Naive thymus-derived CD4-positive, alpha-beta T cell (primary cell): ENCODE measurements around the gene ALG6. TPM values are rescaled to one million over a fixed set of nuclear protein-coding genes. Genes with fewer than 3 reads are reported as not detected.
"Not testable (repeated sequence)": the region's sequence is repeated elsewhere in the genome, so short reads cannot be mapped to it uniquely, and the experiment has no call there.

Experiments
- ATAC-seq: fragments of 150-1000 bp; cut with Tn5 transposase; 2 replicates; pipeline ENCODE4 v1.10.0; 2021; ENCODE audit warnings: mild to moderate bottlenecking, moderate library complexity
- CTCF ChIA-PET: fragments of 350-600 bp; sonication (Branson Sonifier 250); formaldehyde crosslinking; loops from one replicate; lab custom pipeline; 2021; ENCODE audit warnings: antibody characterized with exemption; lab: Charles Lee
- POLR2A ChIA-PET: fragments of 350-600 bp; sonication (Branson Sonifier 250); formaldehyde crosslinking; loops from one replicate; lab custom pipeline; 2021; ENCODE audit warnings: antibody characterized with exemption, inconsistent platforms; lab: Charles Lee
- DNase-seq, 9 donors: peaks; one replicate each; pipeline versions ENCODE4 v3.0.0 to v3.0.0-alpha.2; 2020 to 2022; ENCODE audit warnings: mixed read lengths in 1 of 9
- H3K27ac ChIP-seq: one replicate; pipeline ENCODE4 v1.7.0; 2013; ENCODE audit warnings: mild to moderate bottlenecking, low read depth, low read length, moderate library complexity
- H3K27me3 ChIP-seq, 2 donors: one replicate each; pipeline ENCODE4 v1.7.0; 2013; ENCODE audit warnings: low read length in 2 of 2, mild to moderate bottlenecking in 2 of 2, moderate library complexity in 2 of 2; ENCODE audit not compliant: control insufficient read depth in 2 of 2, insufficient read depth in 2 of 2
- H3K36me3 ChIP-seq, 3 experiments: 1 replicate in 2 of 3; 2 replicates in 1 of 3; pipeline ENCODE4 v1.7.0; 2013; ENCODE audit warnings: low read length in 3 of 3, mild to moderate bottlenecking in 3 of 3, moderate library complexity in 1 of 3; ENCODE audit not compliant: insufficient read depth in 3 of 3, control insufficient read depth in 2 of 3
- H3K4me1 ChIP-seq, 2 donors: one replicate each; pipeline ENCODE4 v1.7.0; 2013; ENCODE audit warnings: low read length in 2 of 2, mild to moderate bottlenecking in 2 of 2, moderate library complexity in 1 of 2; ENCODE audit not compliant: control insufficient read depth in 2 of 2, insufficient read depth in 2 of 2
- H3K4me3 ChIP-seq: 2 replicates; pipeline ENCODE4 v1.7.0; 2013; ENCODE audit warnings: mild to moderate bottlenecking, low read length
- H3K9me3 ChIP-seq, 3 experiments: 1 replicate in 2 of 3; 2 replicates in 1 of 3; pipeline ENCODE4 v1.7.0; 2013; ENCODE audit warnings: low read length in 3 of 3; ENCODE audit not compliant: control insufficient read depth in 2 of 3
- H3K27ac Mint-ChIP-seq, 9 donors: one replicate each; pipeline ENCODE4 v1.8.0; 2020 to 2022; ENCODE audit warnings: mixed read lengths in 9 of 9, mild to moderate bottlenecking in 8 of 9, moderate library complexity in 5 of 9, inconsistent platforms in 2 of 9
- H3K27me3 Mint-ChIP-seq, 5 donors: one replicate each; pipeline ENCODE4 v1.8.0; 2021 to 2022; ENCODE audit warnings: mixed read lengths in 5 of 5, mild to moderate bottlenecking in 1 of 5
- H3K36me3 Mint-ChIP-seq, 5 donors: one replicate each; pipeline ENCODE4 v1.8.0; 2020 to 2022; ENCODE audit warnings: mixed read lengths in 5 of 5, mild to moderate bottlenecking in 3 of 5, inconsistent platforms in 1 of 5
- H3K4me1 Mint-ChIP-seq, 7 donors: one replicate each; pipeline ENCODE4 v1.8.0; 2020 to 2022; ENCODE audit warnings: mixed read lengths in 7 of 7, mild to moderate bottlenecking in 3 of 7, inconsistent platforms in 1 of 7
- H3K4me3 Mint-ChIP-seq, 10 donors: one replicate each; pipeline ENCODE4 v1.8.0; 2020 to 2022; ENCODE audit warnings: mild to moderate bottlenecking in 10 of 10, mixed read lengths in 10 of 10, moderate library complexity in 6 of 10, inconsistent platforms in 2 of 10
- H3K9me3 Mint-ChIP-seq, 11 donors: one replicate each; pipeline ENCODE4 v1.8.0; 2020 to 2022; ENCODE audit warnings: mixed read lengths in 11 of 11, mild to moderate bottlenecking in 4 of 11, inconsistent platforms in 1 of 11, moderate library complexity in 1 of 11
- intact Hi-C, 2 donors: fragments of 100-400 bp; cut with micrococcal nuclease; formaldehyde crosslinking; loops; one replicate each; pipeline ENCODE4 v1.15.1; 2023
- polyA plus RNA-seq, 2 donors: library from polyadenylated mRNA; unstranded; fragments of 300-500 nt; fragmentation: Illumina TruSeq; gene quantifications; one replicate each; pipeline ENCODE4 v1.2.3, GENCODE V29; 2021
- total RNA-seq, 6 experiments: library from RNA in 5 of 6; stranded (reverse) in 5 of 6; gene quantifications; 1 replicate in 5 of 6; 2 replicates in 1 of 6; pipeline ENCODE4 v1.2.3 and lab custom pipeline; 2021 to 2026

The ALG6 gene
- total and polyA plus RNA-seq, 7 experiments from 2014 or later: 16.1 to 29.8 (median 25.1) TPM

- Mint-ChIP-seq H3K36me3 (no peaks in the 10 kb centered on the region), H3K27ac (no peak overlapping the region), H3K27me3 (peaks cover 28 to 56% (median 48%) of the 10 kb centered on the region in 5 donors), H3K9me3 (peaks cover 0 to 2% (median 0%) of the 10 kb centered on the region in 11 donors), H3K4me3 (no peak overlapping the region), H3K4me1 (peaks cover 0 to 3% (median 0%) of the 10 kb centered on the region in 7 donors)
- no peaks in the 10 kb centered on the region for H3K27me3 ChIP-seq
- ATAC-seq (no peak), DNase-seq (no peak)
- ChIA-PET CTCF (no interaction called here), POLR2A (no interaction called here)
- H3K27ac ChIP-seq: no peak overlapping the region
- H3K4me1 ChIP-seq: no peaks in the 10 kb centered on the region
- no peaks in the 10 kb centered on the region for H3K36me3 ChIP-seq
- intact Hi-C loops: no loop called here
- no peak overlapping the region for H3K4me3 ChIP-seq
- no peaks in the 10 kb centered on the region for H3K9me3 ChIP-seq
These were observed 17.1 kb upstream of the ALG6 start for GRCh38 chr1:63350320-63350719.

GRCh38 chr1:63352736-63353135 lies 14.7 kb upstream of the ALG6 start:
- H3K27ac Mint-ChIP-seq: no peak overlapping the region
- no peak overlapping the region for H3K4me3 Mint-ChIP-seq
- Histone ChIP-seq H3K27me3 (no peaks in the 10 kb centered on the region), H3K4me3 (no peak overlapping the region), H3K4me1 (no peaks in the 10 kb centered on the region), H3K27ac (no peak overlapping the region), H3K9me3 (no peaks in the 10 kb centered on the region), H3K36me3 (no peaks in the 10 kb centered on the region)
- ChIA-PET POLR2A (no interaction called here), CTCF (no interaction called here)
- H3K36me3 Mint-ChIP-seq: no peaks in the 10 kb centered on the region
- no peak for ATAC-seq
- peaks cover 0 to 2% (median 0%) of the 10 kb centered on the region in 11 donors for H3K9me3 Mint-ChIP-seq
- no peaks in the 10 kb centered on the region for H3K4me1 Mint-ChIP-seq
- no peak for DNase-seq
- intact Hi-C loops: no loop called here
- peaks cover 33 to 53% (median 47%) of the 10 kb centered on the region in 5 donors for H3K27me3 Mint-ChIP-seq

GRCh38 chr1:63356234-63356633 lies 11.2 kb upstream of the ALG6 start:
- H3K9me3 ChIP-seq, DNase-seq, H3K27ac Mint-ChIP-seq, H3K27me3 ChIP-seq, intact Hi-C loops, H3K4me1 Mint-ChIP-seq, CTCF ChIA-PET, H3K36me3 ChIP-seq, H3K4me3 ChIP-seq, H3K27ac ChIP-seq, H3K9me3 Mint-ChIP-seq, H3K36me3 Mint-ChIP-seq, ATAC-seq, H3K4me3 Mint-ChIP-seq, H3K4me1 ChIP-seq: not testable (repeated sequence)
- peaks cover 40 to 62% (median 58%) of the 10 kb centered on the region in 5 donors for H3K27me3 Mint-ChIP-seq
- POLR2A ChIA-PET: interaction anchor here (0.7 kb wide), 1 partner anchor 41 kb away, joined by 3 read pairs; no protein-coding TSS in a partner anchor

- intact Hi-C loops: no loop called here
- Mint-ChIP-seq H3K4me1 (no peaks in the 10 kb centered on the region), H3K27me3 (peaks cover 20 to 62% (median 38%) of the 10 kb centered on the region in 5 donors), H3K27ac (no peak overlapping the region), H3K4me3 (no peak overlapping the region), H3K9me3 (peaks cover 0 to 2% (median 0%) of the 10 kb centered on the region in 11 donors), H3K36me3 (peaks cover 0 to 4% (median 0%) of the 10 kb centered on the region in 5 donors)
- no peaks in the 10 kb centered on the region for H3K4me1 ChIP-seq
- H3K27me3 ChIP-seq: peaks cover 0 to 5% of the 10 kb centered on the region in 2 donors
- CTCF ChIA-PET: no interaction called here
- no peaks in the 10 kb centered on the region for H3K36me3 ChIP-seq
- POLR2A ChIA-PET: no interaction called here
- no peak for DNase-seq
- H3K9me3 ChIP-seq: no peaks in the 10 kb centered on the region
- no peak overlapping the region for H3K27ac ChIP-seq
- no peak for ATAC-seq
- no peak overlapping the region for H3K4me3 ChIP-seq
These were observed 7.9 kb upstream of the ALG6 start for GRCh38 chr1:63359561-63359960.

DNA sequence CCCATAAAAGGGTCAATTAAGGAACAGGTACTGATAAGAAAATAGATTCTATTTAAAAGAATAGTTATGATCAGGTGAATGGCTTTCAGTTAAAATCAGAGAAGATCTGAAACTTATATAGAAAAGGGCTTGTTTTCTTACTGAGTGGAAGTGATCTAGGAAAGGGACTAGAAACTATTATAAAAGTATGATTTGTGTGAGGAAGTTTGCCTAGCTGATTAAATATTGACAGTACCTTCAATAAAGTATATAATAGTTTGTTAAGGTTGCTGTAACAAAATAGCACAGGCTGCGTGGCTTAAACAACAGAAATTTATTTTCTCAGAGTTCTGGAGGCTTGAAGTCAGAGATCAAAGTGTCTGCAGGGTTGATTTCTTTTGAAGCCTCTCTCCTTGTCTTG lies 5.4 kb upstream of the ALG6 start:
- H3K27me3 ChIP-seq: peaks cover 0 to 5% of the 10 kb centered on the region in 2 donors
- Mint-ChIP-seq H3K4me1 (peaks cover 6 to 13% (median 10%) of the 10 kb centered on the region in 7 donors), H3K27me3 (peaks cover 13 to 39% (median 20%) of the 10 kb centered on the region in 5 donors), H3K4me3 (no peak overlapping the region), H3K27ac (no peak overlapping the region), H3K36me3 (peaks cover 0 to 4% (median 0%) of the 10 kb centered on the region in 5 donors), H3K9me3 (peaks cover 0 to 2% (median 0%) of the 10 kb centered on the region in 11 donors)
- peaks cover 0 to 7% of the 10 kb centered on the region in 2 donors for H3K4me1 ChIP-seq
- ATAC-seq: no peak
- H3K36me3 ChIP-seq: no peaks in the 10 kb centered on the region
- intact Hi-C loops: no loop called here
- H3K9me3 ChIP-seq: no peaks in the 10 kb centered on the region
- DNase-seq: no peak
- ChIA-PET POLR2A (no interaction called here), CTCF (no interaction called here)
- H3K27ac ChIP-seq: no peak overlapping the region
- no peak overlapping the region for H3K4me3 ChIP-seq

DNA sequence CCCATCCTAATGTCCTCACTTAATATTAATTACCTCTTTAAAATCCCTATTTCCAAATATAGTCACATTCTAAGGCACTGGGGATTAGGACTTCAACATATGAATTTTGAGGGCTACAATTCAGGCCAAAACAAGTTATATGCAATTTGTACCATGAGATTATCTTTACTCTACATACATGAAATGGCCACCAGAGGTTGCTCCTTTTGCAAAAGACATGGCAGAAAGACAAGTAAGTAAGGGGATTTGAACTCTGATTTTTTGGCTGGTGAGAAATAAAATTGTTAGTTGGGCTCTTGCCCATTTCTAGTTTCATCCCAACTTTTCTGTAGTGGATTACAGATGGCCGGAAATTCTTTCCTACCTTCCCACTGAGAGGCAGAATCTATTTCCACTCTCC lies 4.8 kb upstream of the ALG6 start:
- Mint-ChIP-seq H3K4me3 (peak overlapping the region in 1 of 10 donors; percentile 5), H3K9me3 (peaks cover 0 to 2% (median 0%) of the 10 kb centered on the region in 11 donors), H3K36me3 (peaks cover 0 to 4% (median 0%) of the 10 kb centered on the region in 5 donors), H3K4me1 (peaks cover 7 to 14% (median 12%) of the 10 kb centered on the region in 7 donors), H3K27me3 (peaks cover 13 to 36% (median 20%) of the 10 kb centered on the region in 5 donors), H3K27ac (no peak overlapping the region)
- CTCF ChIA-PET: no interaction called here
- ATAC-seq (no peak), DNase-seq (no peak)
- Histone ChIP-seq H3K9me3 (no peaks in the 10 kb centered on the region), H3K36me3 (peaks cover 0 to 1% (median 0%) of the 10 kb centered on the region in 3 experiments), H3K4me1 (peaks cover 0 to 7% of the 10 kb centered on the region in 2 donors), H3K27ac (no peak overlapping the region), H3K4me3 (no peak overlapping the region), H3K27me3 (peaks cover 0 to 5% of the 10 kb centered on the region in 2 donors)
- POLR2A ChIA-PET: no interaction called here
- intact Hi-C loops: no loop called here

DNA sequence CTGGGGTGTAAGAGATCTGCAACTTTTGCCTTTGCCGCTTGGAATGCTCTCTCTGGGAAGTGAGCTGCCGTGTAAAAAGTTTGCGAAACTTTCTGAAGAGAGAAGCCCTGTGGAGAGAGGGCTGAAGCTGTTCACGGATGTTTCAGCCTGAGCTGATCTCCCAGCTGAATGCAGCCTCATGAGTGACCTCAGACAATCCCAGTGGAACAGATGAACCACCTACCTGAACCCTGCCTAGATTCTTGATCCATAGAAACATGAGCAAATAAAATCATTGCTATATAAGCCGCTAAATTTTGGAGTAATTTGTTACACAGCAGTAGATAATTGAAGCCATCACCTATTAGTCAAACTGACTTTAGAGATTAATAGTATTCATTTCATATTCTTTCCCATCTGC lies 4.4 kb upstream of the ALG6 start:
- Mint-ChIP-seq H3K4me1 (peaks cover 8 to 18% (median 14%) of the 10 kb centered on the region in 7 donors), H3K4me3 (peak overlapping the region in 1 of 10 donors; percentile 8), H3K27ac (no peak overlapping the region), H3K27me3 (peaks cover 13 to 36% (median 20%) of the 10 kb centered on the region in 5 donors), H3K9me3 (peaks cover 0 to 2% (median 0%) of the 10 kb centered on the region in 11 donors), H3K36me3 (peaks cover 0 to 4% (median 0%) of the 10 kb centered on the region in 5 donors)
- DNase-seq: no peak
- no peak overlapping the region for H3K27ac ChIP-seq
- ChIA-PET POLR2A (no interaction called here), CTCF (no interaction called here)
- H3K9me3 ChIP-seq: no peaks in the 10 kb centered on the region
- H3K4me3 ChIP-seq: no peak overlapping the region
- peaks cover 0 to 5% (median 0%) of the 10 kb centered on the region in 3 experiments for H3K36me3 ChIP-seq
- peaks cover 0 to 5% of the 10 kb centered on the region in 2 donors for H3K27me3 ChIP-seq
- intact Hi-C loops: no loop called here
- ATAC-seq: no peak
- H3K4me1 ChIP-seq: peaks cover 0 to 7% of the 10 kb centered on the region in 2 donors
